ENCODE results near the gene SOBP.

GRCh38 chr6:107496892-107497684 lies 7.2 kb downstream of the SOBP start:
- TF ChIP-seq CTCF (tag by site-specific recombination; IDR thresholded peaks at IDR 0.05) (no peak), HOXD13 (CRISPR knock-in tag; IDR thresholded peaks at IDR 0.05; ENCODE audit: borderline replicate concordance) (no peak)

Data from HEK293 (cell line).